GM12891 (cell line): ENCODE data around the gene LAMA5.

ENCODE experiments used
- POLR2A ChIP-seq: IDR thresholded peaks from 2 replicates; pipeline ENCODE4 v1.6.1; 2011; ENCODE audit warnings: low read depth, low read length, control low read depth
- POLR2AphosphoS5 ChIP-seq: IDR thresholded peaks from 2 replicates; pipeline ENCODE4 v1.6.1; 2011; ENCODE audit warnings: low read depth, low read length, control low read depth
- TAF1 ChIP-seq: IDR thresholded peaks from 2 replicates; pipeline ENCODE4 v1.6.1; 2011; ENCODE audit warnings: low read depth, low read length, control low read depth

DNA sequence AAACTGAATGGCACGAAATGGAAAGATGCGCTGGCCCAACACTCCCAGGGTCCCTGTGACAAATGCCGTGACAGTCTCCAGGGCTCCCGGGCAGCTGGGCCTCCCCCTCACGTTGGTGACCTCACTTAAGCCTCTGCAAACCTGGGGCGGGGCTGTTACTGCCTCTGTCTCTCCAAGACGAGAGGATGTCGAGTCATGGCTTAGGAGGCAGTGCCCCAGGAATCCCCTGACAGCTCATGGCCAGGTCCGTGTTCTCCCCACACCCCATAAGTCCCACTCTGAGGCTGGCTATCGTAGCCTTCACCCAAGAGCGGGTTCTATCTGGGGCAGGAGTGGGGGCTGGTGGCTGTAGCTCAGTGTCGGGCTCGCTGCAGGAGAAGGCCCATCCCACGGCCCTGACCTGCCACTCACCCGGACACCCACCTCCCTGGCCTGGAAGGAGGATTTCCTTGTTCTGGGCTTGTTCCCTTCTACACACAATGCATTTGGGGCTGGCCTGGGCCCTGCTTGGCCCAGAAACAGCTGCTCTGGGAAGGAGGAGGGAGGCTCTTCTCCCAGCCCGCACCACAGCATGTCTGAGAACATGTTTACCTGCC, 14.2 kb upstream of the LAMA5 start:
- no peak for TF ChIP-seq TAF1
- TF ChIP-seq POLR2A, result no peak
- no peak for TF ChIP-seq POLR2AphosphoS5
